Glutamatergic neuron (in vitro differentiated cells): ENCODE data around the gene EME1. TPM values are rescaled to one million over a fixed set of nuclear protein-coding genes. Genes with fewer than 3 reads are reported as not detected.
A peak's percentile ranks its signal among the peaks of the same experiment; 100 is the strongest.

ENCODE experiments used
- DNase-seq: peaks from one replicate; pipeline ENCODE4 v3.0.0; 2022
- H3K27ac Mint-ChIP-seq: one replicate; pipeline ENCODE4 v1.8.0; 2020; ENCODE audit warnings: mild to moderate bottlenecking, mixed read lengths, inconsistent platforms; ENCODE audit not compliant: unreplicated experiment
- H3K27me3 Mint-ChIP-seq: one replicate; pipeline ENCODE4 v1.8.0; 2020; ENCODE audit warnings: mild to moderate bottlenecking, moderate library complexity, mixed read lengths, inconsistent platforms; ENCODE audit not compliant: unreplicated experiment
- H3K36me3 Mint-ChIP-seq: one replicate; pipeline ENCODE4 v1.8.0; 2020; ENCODE audit warnings: mild to moderate bottlenecking, mixed read lengths, inconsistent platforms; ENCODE audit not compliant: unreplicated experiment
- H3K4me1 Mint-ChIP-seq: one replicate; pipeline ENCODE4 v1.8.0; 2020; ENCODE audit warnings: mild to moderate bottlenecking, low read depth, mixed read lengths, inconsistent platforms; ENCODE audit not compliant: unreplicated experiment
- H3K4me3 Mint-ChIP-seq: one replicate; pipeline ENCODE4 v1.8.0; 2020; ENCODE audit warnings: mild to moderate bottlenecking, mixed read lengths, inconsistent platforms; ENCODE audit not compliant: unreplicated experiment
- H3K9me3 Mint-ChIP-seq: one replicate; pipeline ENCODE4 v1.8.0; 2020; ENCODE audit warnings: mild to moderate bottlenecking, moderate library complexity, mixed read lengths, inconsistent platforms; ENCODE audit not compliant: unreplicated experiment
- CTCF ChIP-seq: fragments of 200-600 bp; sonication (generic); IDR thresholded peaks from one replicate; pipeline ENCODE4 v1.5.0; 2021; ENCODE audit not compliant: partially characterized antibody, unreplicated experiment
- total RNA-seq: library from RNA; stranded (reverse); fragmentation: NEBNext Ultra II Directional; extraction: Animal tissue kit (Norgen Biotek cat#: 25700); gene quantifications from one replicate; pipeline ENCODE4 v1.2.1, GENCODE V29; 2021; ENCODE audit not compliant: unreplicated experiment

The EME1 gene
- total RNA-seq, 1 donor from 2014 or later: 4.7 TPM

- Mint-ChIP-seq H3K36me3 (no peaks in the 10 kb centered on the region), H3K27me3 (peaks cover 6% of the 10 kb centered on the region), H3K4me3 (peak overlapping the region; percentile 25), H3K9me3 (peaks cover 9% of the 10 kb centered on the region), H3K4me1 (peaks cover 35% of the 10 kb centered on the region), H3K27ac (peak overlapping the region; percentile 62)
- TF ChIP-seq CTCF: peak; percentile 74
- DNase-seq: peak; percentile 54
Measured at GRCh38 chr17:50361561-50362480, 11.2 kb upstream of the EME1 start.

GRCh38 chr17:50362661-50363060, 10.4 kb upstream of the EME1 start:
- no peak for TF ChIP-seq CTCF
- peaks cover 9% of the 10 kb centered on the region for H3K9me3 Mint-ChIP-seq
- no peak for DNase-seq
- H3K27ac Mint-ChIP-seq: peak overlapping the region; percentile 62
- H3K36me3 Mint-ChIP-seq: no peaks in the 10 kb centered on the region
- H3K4me1 Mint-ChIP-seq: peaks cover 35% of the 10 kb centered on the region
- peaks cover 6% of the 10 kb centered on the region for H3K27me3 Mint-ChIP-seq
- no peak overlapping the region for H3K4me3 Mint-ChIP-seq

- peaks cover 9% of the 10 kb centered on the region for H3K9me3 Mint-ChIP-seq
- H3K27me3 Mint-ChIP-seq: peaks cover 6% of the 10 kb centered on the region
- H3K36me3 Mint-ChIP-seq: no peaks in the 10 kb centered on the region
- peak overlapping the region; percentile 30 for H3K4me3 Mint-ChIP-seq
- no peak for TF ChIP-seq CTCF
- H3K4me1 Mint-ChIP-seq: peaks cover 35% of the 10 kb centered on the region
- DNase-seq: no peak
- H3K27ac Mint-ChIP-seq: peak overlapping the region; percentile 48
Measured at GRCh38 chr17:50363217-50364060, 9.6 kb upstream of the EME1 start.

GRCh38 chr17:50364061-50364458, 9.0 kb upstream of the EME1 start:
- DNase-seq: no peak
- Mint-ChIP-seq H3K4me3 (no peak overlapping the region), H3K4me1 (peaks cover 35% of the 10 kb centered on the region), H3K27ac (peak overlapping the region; percentile 33), H3K9me3 (peaks cover 9% of the 10 kb centered on the region), H3K36me3 (no peaks in the 10 kb centered on the region), H3K27me3 (peaks cover 6% of the 10 kb centered on the region)
- no peak for TF ChIP-seq CTCF

- Mint-ChIP-seq H3K27me3 (peaks cover 3% of the 10 kb centered on the region), H3K9me3 (peaks cover 9% of the 10 kb centered on the region), H3K27ac (peak overlapping the region; percentile 97), H3K4me3 (peak overlapping the region; percentile 71), H3K4me1 (peaks cover 35% of the 10 kb centered on the region), H3K36me3 (no peaks in the 10 kb centered on the region)
- no peak for TF ChIP-seq CTCF
- DNase-seq: no peak
Measured at GRCh38 chr17:50364715-50365114, 8.3 kb upstream of the EME1 start.
